ENCODE measurements around the gene FSTL4. TPM values are rescaled to one million over a fixed set of nuclear protein-coding genes. Genes with fewer than 3 reads are reported as not detected.

Gene FSTL4
- total RNA-seq, 4 donors from 2014 or later = 0.27 to 1.6 (median 0.35) TPM; not detected in 1

DNA sequence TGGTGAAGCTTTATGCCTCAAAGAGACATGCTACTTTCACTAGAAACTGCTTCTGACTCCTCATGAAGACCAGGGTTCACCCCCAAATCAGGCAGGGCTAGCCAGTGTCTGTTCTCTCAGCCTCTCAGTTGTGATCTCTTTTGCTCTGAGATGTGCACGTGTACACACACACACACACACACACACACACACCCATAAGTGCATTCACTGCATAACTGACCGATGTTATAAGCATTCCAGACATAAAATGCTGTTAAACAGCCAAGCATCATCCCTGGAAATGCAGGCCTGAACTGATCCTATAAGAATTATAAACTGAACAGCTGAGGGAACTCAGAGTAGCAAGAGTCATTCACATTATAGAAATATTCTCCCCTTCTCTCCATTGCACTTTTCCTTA lies 85.0 kb downstream of the FSTL4 start:
- Histone ChIP-seq H3K4me1 (no peaks in the 10 kb centered on the region), H3K27ac (no peak overlapping the region), H3K9me3 (no peaks in the 10 kb centered on the region), H3K4me3 (no peak overlapping the region), H3K27me3 (no peaks in the 10 kb centered on the region), H3K36me3 (no peaks in the 10 kb centered on the region)
- TF ChIP-seq, protein P1, sequence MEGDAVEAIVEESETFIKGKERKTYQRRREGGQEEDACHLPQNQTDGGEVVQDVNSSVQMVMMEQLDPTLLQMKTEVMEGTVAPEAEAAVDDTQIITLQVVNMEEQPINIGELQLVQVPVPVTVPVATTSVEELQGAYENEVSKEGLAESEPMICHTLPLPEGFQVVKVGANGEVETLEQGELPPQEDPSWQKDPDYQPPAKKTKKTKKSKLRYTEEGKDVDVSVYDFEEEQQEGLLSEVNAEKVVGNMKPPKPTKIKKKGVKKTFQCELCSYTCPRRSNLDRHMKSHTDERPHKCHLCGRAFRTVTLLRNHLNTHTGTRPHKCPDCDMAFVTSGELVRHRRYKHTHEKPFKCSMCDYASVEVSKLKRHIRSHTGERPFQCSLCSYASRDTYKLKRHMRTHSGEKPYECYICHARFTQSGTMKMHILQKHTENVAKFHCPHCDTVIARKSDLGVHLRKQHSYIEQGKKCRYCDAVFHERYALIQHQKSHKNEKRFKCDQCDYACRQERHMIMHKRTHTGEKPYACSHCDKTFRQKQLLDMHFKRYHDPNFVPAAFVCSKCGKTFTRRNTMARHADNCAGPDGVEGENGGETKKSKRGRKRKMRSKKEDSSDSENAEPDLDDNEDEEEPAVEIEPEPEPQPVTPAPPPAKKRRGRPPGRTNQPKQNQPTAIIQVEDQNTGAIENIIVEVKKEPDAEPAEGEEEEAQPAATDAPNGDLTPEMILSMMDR (IDR thresholded peaks at IDR 0.05) = no peak
- TF ChIP-seq POLR2A (IDR thresholded peaks at IDR 0.05) = no peak
- no peak for DNase-seq

GRCh38 chr5:133526368-133526767 lies 86.0 kb downstream of the FSTL4 start:
- Histone ChIP-seq H3K27ac (no peak overlapping the region), H3K27me3 (no peaks in the 10 kb centered on the region), H3K9me3 (no peaks in the 10 kb centered on the region), H3K4me3 (no peak overlapping the region), H3K4me1 (no peaks in the 10 kb centered on the region), H3K36me3 (no peaks in the 10 kb centered on the region)
- DNase-seq = no peak
- TF ChIP-seq, protein P1 (IDR thresholded peaks at IDR 0.05) = no peak

DNA sequence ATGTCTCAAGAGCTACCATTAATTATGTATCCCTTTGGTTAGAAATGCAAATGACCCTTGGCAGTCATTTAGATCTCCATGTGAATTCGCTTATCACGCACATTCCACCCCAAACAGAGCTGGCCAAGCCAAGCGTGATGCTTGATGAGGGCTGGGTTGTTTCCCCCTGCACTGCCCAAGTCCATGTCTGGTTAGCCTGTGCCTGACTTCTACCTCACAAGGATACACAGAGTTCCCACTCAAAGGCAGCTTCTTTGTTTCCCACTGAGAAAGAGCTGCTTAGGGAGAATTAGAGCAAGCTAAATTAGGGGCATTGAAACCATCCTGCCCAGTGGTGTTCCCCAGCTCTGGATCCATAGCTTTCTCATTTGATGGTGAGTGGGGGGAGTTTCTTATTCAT lies 87.2 kb downstream of the FSTL4 start:
- Histone ChIP-seq H3K36me3 (no peaks in the 10 kb centered on the region), H3K4me3 (no peak overlapping the region), H3K9me3 (no peaks in the 10 kb centered on the region), H3K4me1 (no peaks in the 10 kb centered on the region), H3K27ac (no peak overlapping the region), H3K27me3 (no peaks in the 10 kb centered on the region)
- no peak for TF ChIP-seq POLR2A (IDR thresholded peaks at IDR 0.05)
- TF ChIP-seq, protein P1 (IDR thresholded peaks at IDR 0.05) = no peak
- no peak for DNase-seq

GRCh38 chr5:133524666-133525065 lies 87.7 kb downstream of the FSTL4 start:
- Histone ChIP-seq H3K4me3 (no peak overlapping the region), H3K27me3 (no peaks in the 10 kb centered on the region), H3K36me3 (no peaks in the 10 kb centered on the region), H3K4me1 (no peaks in the 10 kb centered on the region), H3K27ac (no peak overlapping the region), H3K9me3 (no peaks in the 10 kb centered on the region)
- no peak for DNase-seq
- no peak for TF ChIP-seq POLR2A (IDR thresholded peaks at IDR 0.05)
- TF ChIP-seq, protein P1 (IDR thresholded peaks at IDR 0.05) = no peak

DNA sequence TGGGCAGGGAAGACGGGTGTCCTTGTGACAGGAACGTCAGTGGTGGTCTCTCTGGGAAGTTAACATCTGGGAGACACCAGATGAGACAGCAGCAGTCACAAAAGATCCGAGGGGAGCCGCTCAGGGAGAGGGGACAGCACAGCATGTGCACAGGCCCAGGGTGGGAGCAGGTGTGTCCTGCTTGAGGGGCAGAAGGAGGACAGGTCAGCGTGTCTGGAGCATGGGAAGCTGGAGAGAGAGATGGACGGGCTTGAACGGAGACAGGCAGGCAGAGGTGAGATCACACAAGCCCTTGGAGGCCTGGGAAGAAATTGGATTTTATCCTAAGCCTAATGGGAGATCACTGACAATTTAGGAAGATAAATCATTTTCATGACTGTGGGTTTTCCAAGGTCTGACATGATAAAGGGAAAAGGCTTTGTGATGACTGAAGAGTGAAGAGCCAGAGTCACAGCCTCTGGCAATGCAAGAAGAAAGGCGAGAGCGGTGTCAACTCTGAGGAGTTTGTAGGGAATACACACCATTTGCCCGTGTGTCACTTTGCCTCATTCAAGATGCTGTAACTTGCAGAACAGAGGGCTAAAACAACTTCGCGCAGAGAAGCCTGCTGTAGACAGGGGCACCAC lies 88.3 kb downstream of the FSTL4 start:
- Histone ChIP-seq H3K27ac (no peak overlapping the region), H3K4me1 (no peaks in the 10 kb centered on the region), H3K9me3 (no peaks in the 10 kb centered on the region), H3K27me3 (no peaks in the 10 kb centered on the region), H3K4me3 (no peak overlapping the region), H3K36me3 (no peaks in the 10 kb centered on the region)
- TF ChIP-seq POLR2A (IDR thresholded peaks at IDR 0.05) = no peak
- TF ChIP-seq, protein P1 (IDR thresholded peaks at IDR 0.05) = no peak
- no peak for DNase-seq

Measured in Peyer's patch (tissue), 4 donors.